HepG2 (cell line): Measurements from ENCODE around the gene GNMT. TPM values are rescaled to one million over a fixed set of nuclear protein-coding genes. Genes with fewer than 3 reads are reported as not detected.
A peak's percentile ranks its signal among the peaks of the same experiment; 100 is the strongest.

Experiments
- ATAD3A ChIP-seq: sonication (generic); formaldehyde crosslinking; IDR thresholded peaks from 2 replicates; pipeline ENCODE4 v1.4.0; 2020; ENCODE audit warnings: missing genetic modification reagents
- CBX1 ChIP-seq: IDR thresholded peaks from one replicate; pipeline ENCODE4 v1.6.1; 2016; ENCODE audit warnings: antibody characterized with exemption, low read depth
- E2F2 ChIP-seq: sonication (generic); formaldehyde crosslinking; IDR thresholded peaks from 2 replicates; pipeline ENCODE4 v1.4.0; 2020; ENCODE audit warnings: missing genetic modification reagents, borderline replicate concordance
- ELF3 ChIP-seq: IDR thresholded peaks from 2 replicates; pipeline ENCODE4 v1.6.1; 2016; ENCODE audit warnings: missing genetic modification reagents, missing compliant biosample characterization
- MEF2D ChIP-seq: sonication (generic); formaldehyde crosslinking; IDR thresholded peaks from 2 replicates; pipeline ENCODE4 v1.5.1; 2020; ENCODE audit warnings: mild to moderate bottlenecking, missing genetic modification reagents
- MYNN ChIP-seq: sonication (generic); formaldehyde crosslinking; IDR thresholded peaks from 2 replicates; pipeline ENCODE4 v1.4.0; 2020; ENCODE audit warnings: mild to moderate bottlenecking, low read depth, missing genetic modification reagents
- NFIB ChIP-seq: sonication (generic); formaldehyde crosslinking; IDR thresholded peaks from 2 replicates; pipeline ENCODE4 v1.9.0; 2021; ENCODE audit warnings: missing genetic modification reagents, mild to moderate bottlenecking, borderline replicate concordance
- RCOR2 ChIP-seq: IDR thresholded peaks from 2 replicates; pipeline ENCODE4 v1.6.1; 2016; ENCODE audit warnings: missing biosample characterization, missing genetic modification reagents
- REPIN1 ChIP-seq: sonication (generic); formaldehyde crosslinking; IDR thresholded peaks from 2 replicates; pipeline ENCODE4 v1.8.0; 2022; ENCODE audit warnings: missing genetic modification reagents, low read depth, mild to moderate bottlenecking, borderline replicate concordance
- SMAD9 ChIP-seq: sonication (generic); formaldehyde crosslinking; IDR thresholded peaks from 2 replicates; pipeline ENCODE4 v1.5.1; 2020; ENCODE audit warnings: mild to moderate bottlenecking, missing genetic modification reagents
- SOX5 ChIP-seq: IDR thresholded peaks from 2 replicates; pipeline ENCODE4 v1.6.1; 2016; ENCODE audit warnings: borderline replicate concordance
- ZBTB42 ChIP-seq: sonication (generic); formaldehyde crosslinking; IDR thresholded peaks from 2 replicates; pipeline ENCODE4 v1.5.0; 2020; ENCODE audit warnings: mild to moderate bottlenecking, missing genetic modification reagents
- ZNF136 ChIP-seq: sonication (generic); formaldehyde crosslinking; IDR thresholded peaks from 2 replicates; pipeline ENCODE4 v1.8.1; 2022; ENCODE audit warnings: low read depth, mild to moderate bottlenecking, moderate library complexity, missing genetic modification reagents
- ZNF18 ChIP-seq: sonication (generic); formaldehyde crosslinking; IDR thresholded peaks from 2 replicates; pipeline ENCODE4 v1.8.0; 2022; ENCODE audit warnings: mild to moderate bottlenecking, missing genetic modification reagents; ENCODE audit not compliant: insufficient replicate concordance
- ZNF446 ChIP-seq: sonication (generic); formaldehyde crosslinking; IDR thresholded peaks from 2 replicates; pipeline ENCODE4 v1.5.0; 2020; ENCODE audit warnings: mild to moderate bottlenecking, missing genetic modification reagents
- ZNF773 ChIP-seq: sonication (generic); formaldehyde crosslinking; IDR thresholded peaks from 2 replicates; pipeline ENCODE4 v1.4.0; 2020; ENCODE audit warnings: missing genetic modification reagents, borderline replicate concordance
- polyA plus RNA-seq, 8 experiments: library from polyadenylated mRNA; depleted of rRNA in 3 of 8; stranded (reverse) in 7 of 8; unstranded in 1 of 8; fragments of >200 nt; fragmentation: Illumina TruSeq in 4 of 8; extraction: Trizol in 4 of 8; gene quantifications; 2 replicates each; pipeline versions ENCODE4 v1.2.1 to v1.2.3, GENCODE V29; 2011 to 2016; ENCODE audit warnings: low read depth in 4 of 8, missing spikeins in 1 of 8, mixed read lengths in 1 of 8; ENCODE audit not compliant: insufficient read depth in 1 of 8
- total RNA-seq, 5 experiments: library from RNA; depleted of rRNA; stranded (reverse); fragments of >200 nt; fragmentation: Illumina TruSeq; extraction: Trizol; gene quantifications; 2 replicates each; pipeline ENCODE4 v1.2.3, GENCODE V29; 2016; ENCODE audit warnings: low read depth in 1 of 5
- TF ChIP-seq, protein P1 (sequence below): sonication (generic); formaldehyde crosslinking; IDR thresholded peaks from 2 replicates; pipeline ENCODE4 v1.4.0; 2020; ENCODE audit warnings: missing genetic modification reagents, mild to moderate bottlenecking, borderline replicate concordance
- TF ChIP-seq, protein P2 (sequence below): sonication (generic); formaldehyde crosslinking; IDR thresholded peaks from 2 replicates; pipeline ENCODE4 v1.4.0; 2020; ENCODE audit warnings: missing genetic modification reagents, low read depth, mild to moderate bottlenecking, borderline replicate concordance
- TF ChIP-seq, protein P3 (sequence below): sonication (generic); formaldehyde crosslinking; IDR thresholded peaks from 2 replicates; pipeline ENCODE4 v1.4.0; 2020; ENCODE audit warnings: missing genetic modification reagents

The GNMT gene
- total and polyA plus RNA-seq, 2 of the 13 experiments (the other 11 are each of a cell fraction or from before 2014, with no cell fraction given) = 2.8 to 7.0 TPM

- TF ChIP-seq, protein P1, sequence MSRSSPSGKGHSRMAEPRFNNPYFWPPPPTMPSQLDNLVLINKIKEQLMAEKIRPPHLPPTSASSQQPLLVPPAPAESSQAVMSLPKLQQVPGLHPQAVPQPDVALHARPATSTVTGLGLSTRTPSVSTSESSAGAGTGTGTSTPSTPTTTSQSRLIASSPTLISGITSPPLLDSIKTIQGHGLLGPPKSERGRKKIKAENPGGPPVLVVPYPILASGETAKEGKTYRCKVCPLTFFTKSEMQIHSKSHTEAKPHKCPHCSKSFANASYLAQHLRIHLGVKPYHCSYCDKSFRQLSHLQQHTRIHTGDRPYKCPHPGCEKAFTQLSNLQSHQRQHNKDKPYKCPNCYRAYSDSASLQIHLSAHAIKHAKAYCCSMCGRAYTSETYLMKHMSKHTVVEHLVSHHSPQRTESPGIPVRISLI (CRISPR knock-in tag) = no peak
- TF ChIP-seq MEF2D (CRISPR knock-in tag) (no peak), E2F2 (CRISPR knock-in tag) (no peak), ATAD3A (CRISPR knock-in tag) (no peak), ZBTB42 (no peak), NFIB (CRISPR knock-in tag) (no peak), ZNF446 (CRISPR knock-in tag) (0 out of 2 replicates have a peak, but pooled peaks have one; percentile 6), SOX5 (CRISPR knock-in tag) (no peak; the same call in 1 of the 2 replicates), REPIN1 (CRISPR knock-in tag) (no peak), ZNF136 (CRISPR knock-in tag) (no peak), ELF3 (CRISPR knock-in tag) (no peak), MYNN (no peak), ZNF18 (no peak), RCOR2 (CRISPR knock-in tag) (no peak), CBX1 (no peak), ZNF773 (CRISPR knock-in tag) (no peak; the same call in 1 of the 2 replicates), SMAD9 (CRISPR knock-in tag) (no peak)
- TF ChIP-seq, protein P2, sequence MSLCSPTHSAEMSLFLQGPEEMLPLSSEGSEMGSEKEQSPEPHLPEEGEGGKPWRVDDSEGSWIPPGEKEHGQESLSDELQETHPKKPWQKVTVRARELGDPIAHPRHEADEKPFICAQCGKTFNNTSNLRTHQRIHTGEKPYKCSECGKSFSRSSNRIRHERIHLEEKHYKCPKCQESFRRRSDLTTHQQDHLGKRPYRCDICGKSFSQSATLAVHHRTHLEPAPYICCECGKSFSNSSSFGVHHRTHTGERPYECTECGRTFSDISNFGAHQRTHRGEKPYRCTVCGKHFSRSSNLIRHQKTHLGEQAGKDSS (CRISPR knock-in tag) = no peak
- TF ChIP-seq, protein P3, sequence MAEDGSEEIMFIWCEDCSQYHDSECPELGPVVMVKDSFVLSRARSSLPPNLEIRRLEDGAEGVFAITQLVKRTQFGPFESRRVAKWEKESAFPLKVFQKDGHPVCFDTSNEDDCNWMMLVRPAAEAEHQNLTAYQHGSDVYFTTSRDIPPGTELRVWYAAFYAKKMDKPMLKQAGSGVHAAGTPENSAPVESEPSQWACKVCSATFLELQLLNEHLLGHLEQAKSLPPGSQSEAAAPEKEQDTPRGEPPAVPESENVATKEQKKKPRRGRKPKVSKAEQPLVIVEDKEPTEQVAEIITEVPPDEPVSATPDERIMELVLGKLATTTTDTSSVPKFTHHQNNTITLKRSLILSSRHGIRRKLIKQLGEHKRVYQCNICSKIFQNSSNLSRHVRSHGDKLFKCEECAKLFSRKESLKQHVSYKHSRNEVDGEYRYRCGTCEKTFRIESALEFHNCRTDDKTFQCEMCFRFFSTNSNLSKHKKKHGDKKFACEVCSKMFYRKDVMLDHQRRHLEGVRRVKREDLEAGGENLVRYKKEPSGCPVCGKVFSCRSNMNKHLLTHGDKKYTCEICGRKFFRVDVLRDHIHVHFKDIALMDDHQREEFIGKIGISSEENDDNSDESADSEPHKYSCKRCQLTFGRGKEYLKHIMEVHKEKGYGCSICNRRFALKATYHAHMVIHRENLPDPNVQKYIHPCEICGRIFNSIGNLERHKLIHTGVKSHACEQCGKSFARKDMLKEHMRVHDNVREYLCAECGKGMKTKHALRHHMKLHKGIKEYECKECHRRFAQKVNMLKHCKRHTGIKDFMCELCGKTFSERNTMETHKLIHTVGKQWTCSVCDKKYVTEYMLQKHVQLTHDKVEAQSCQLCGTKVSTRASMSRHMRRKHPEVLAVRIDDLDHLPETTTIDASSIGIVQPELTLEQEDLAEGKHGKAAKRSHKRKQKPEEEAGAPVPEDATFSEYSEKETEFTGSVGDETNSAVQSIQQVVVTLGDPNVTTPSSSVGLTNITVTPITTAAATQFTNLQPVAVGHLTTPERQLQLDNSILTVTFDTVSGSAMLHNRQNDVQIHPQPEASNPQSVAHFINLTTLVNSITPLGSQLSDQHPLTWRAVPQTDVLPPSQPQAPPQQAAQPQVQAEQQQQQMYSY (CRISPR knock-in tag) = no peak
Measured at GRCh38 chr6:43013097-43013842, 52.7 kb downstream of the GNMT start (continued).
